Lung (tissue), 12 donors: ENCODE data around the gene AGR3. TPM values are rescaled to one million over a fixed set of nuclear protein-coding genes. Genes with fewer than 3 reads are reported as not detected.

Experiments
- ATAC-seq: fragments of 200-7000 bp; cut with Tn5 transposase; one replicate; pipeline ENCODE4 v1.9.1; 2020; ENCODE audit warnings: moderate number of reproducible peaks; ENCODE audit not compliant: insufficient read depth, low FRiP score
- DNase-seq, 3 donors: peaks; one replicate each; pipeline ENCODE4 v3.0.0-alpha.2; 2013 to 2017
- H3K27ac ChIP-seq, 2 donors: one replicate each; pipeline ENCODE4 v1.5.1; 2013; ENCODE audit warnings: mild to moderate bottlenecking in 2 of 2, moderate library complexity in 2 of 2, control low read depth in 1 of 2, inconsistent platforms in 1 of 2, low read depth in 1 of 2, low read length in 1 of 2
- H3K27me3 ChIP-seq, 3 donors: one replicate each; pipeline ENCODE4 v1.5.1; 2013; ENCODE audit warnings: low read length in 2 of 3; ENCODE audit not compliant: control insufficient read depth in 3 of 3, insufficient read depth in 3 of 3
- H3K36me3 ChIP-seq, 4 donors: one replicate each; pipeline ENCODE4 v1.5.1; 2013; ENCODE audit warnings: low read length in 4 of 4, mild to moderate bottlenecking in 1 of 4, moderate library complexity in 1 of 4; ENCODE audit not compliant: control insufficient read depth in 4 of 4, insufficient read depth in 4 of 4
- H3K4me1 ChIP-seq, 5 donors: one replicate each; pipeline ENCODE4 v1.5.1; 2013; ENCODE audit warnings: low read length in 5 of 5, mild to moderate bottlenecking in 2 of 5, moderate library complexity in 1 of 5; ENCODE audit not compliant: control insufficient read depth in 5 of 5, insufficient read depth in 5 of 5
- H3K4me3 ChIP-seq: one replicate; pipeline ENCODE4 v1.5.1; 2013; ENCODE audit warnings: mild to moderate bottlenecking, control low read depth, moderate library complexity
- H3K9ac ChIP-seq, 2 donors: one replicate each; pipeline ENCODE4 v1.5.1; 2013; ENCODE audit warnings: low read length in 2 of 2, control low read depth in 1 of 2; ENCODE audit not compliant: insufficient read depth in 1 of 2
- H3K9me3 ChIP-seq, 4 donors: one replicate each; pipeline ENCODE4 v1.5.1; 2013; ENCODE audit warnings: low read length in 3 of 4, mild to moderate bottlenecking in 1 of 4, moderate library complexity in 1 of 4; ENCODE audit not compliant: control insufficient read depth in 4 of 4, insufficient read depth in 3 of 4
- WGBS, 2 donors: extraction: QIAGEN DNeasy Blood & Tissue Kit; methylation state at CpG; one replicate each; pipeline ENCODE4 v1.1.7; 2013; 5-methylcytosine and 5-hydroxymethylcytosine counted together
- polyA plus RNA-seq, 2 donors: library from polyadenylated mRNA; stranded (reverse); fragments of 200-250 nt; gene quantifications; one replicate each; pipeline ENCODE4 v1.2.1, GENCODE V29; 2013
- total RNA-seq, 2 donors: library from RNA; depleted of rRNA in 1 of 2; stranded (reverse); fragments of >200 nt in 1 of 2; gene quantifications; one replicate each; pipeline ENCODE4 v1.2.1, GENCODE V29; 2014 to 2021
- TF ChIP-seq, protein P1 (sequence below): IDR thresholded peaks from 2 replicates; pipeline ENCODE4 v1.5.1; 2012; ENCODE audit warnings: mild to moderate bottlenecking; ENCODE audit errors: control extremely low read depth, extremely low read depth
- donor health status: control.
- donor health status: control.
- donor health status: Bipolar disorder and iron deficiency.
- donor health status: healthy.
- donor health status: DM: yes; HTN: yes; CAD: no.

AGR3 gene
- total and polyA plus RNA-seq, 4 donors: 136 to 464 (median 188) TPM

DNA sequence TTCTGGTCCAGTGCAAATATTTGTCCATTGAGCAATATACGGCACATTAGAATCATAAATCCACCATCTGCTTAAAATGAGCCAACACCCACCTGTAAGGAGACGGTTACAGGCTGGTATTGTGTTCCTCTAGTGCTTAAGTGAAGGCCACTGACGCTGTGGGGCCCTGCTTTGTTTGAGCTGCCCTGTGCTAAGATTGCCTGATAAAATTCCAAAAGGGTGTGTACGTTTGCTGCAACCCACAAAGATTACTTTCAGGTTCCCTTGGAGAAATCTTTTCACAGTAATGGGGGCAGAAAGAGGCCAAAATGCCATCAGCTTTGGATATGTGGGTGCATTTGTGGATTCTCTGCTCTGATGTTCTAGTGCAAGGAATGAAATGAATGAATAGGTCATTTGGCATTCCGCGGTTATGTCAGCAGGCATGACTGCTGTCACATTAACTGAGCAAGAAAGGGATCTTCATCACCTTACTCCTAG is 34.4 kb downstream of the AGR3 start:
- ATAC-seq (peak; percentile 76), DNase-seq (peak; percentile 44 to 70 (median 49))
- H3K4me3 ChIP-seq: no peak overlapping the region
- H3K36me3 ChIP-seq: no peaks in the 10 kb centered on the region
- H3K27me3 ChIP-seq: no peaks in the 10 kb centered on the region
- H3K9ac ChIP-seq: no peak overlapping the region
- H3K4me1 ChIP-seq: no peaks in the 10 kb centered on the region
- H3K27ac ChIP-seq: no peak overlapping the region
- no peaks in the 10 kb centered on the region for H3K9me3 ChIP-seq
- WGBS, 2 donors: 51 to 68% methylated on average over 6 of the region's 6 CpGs
- TF ChIP-seq, protein P1, sequence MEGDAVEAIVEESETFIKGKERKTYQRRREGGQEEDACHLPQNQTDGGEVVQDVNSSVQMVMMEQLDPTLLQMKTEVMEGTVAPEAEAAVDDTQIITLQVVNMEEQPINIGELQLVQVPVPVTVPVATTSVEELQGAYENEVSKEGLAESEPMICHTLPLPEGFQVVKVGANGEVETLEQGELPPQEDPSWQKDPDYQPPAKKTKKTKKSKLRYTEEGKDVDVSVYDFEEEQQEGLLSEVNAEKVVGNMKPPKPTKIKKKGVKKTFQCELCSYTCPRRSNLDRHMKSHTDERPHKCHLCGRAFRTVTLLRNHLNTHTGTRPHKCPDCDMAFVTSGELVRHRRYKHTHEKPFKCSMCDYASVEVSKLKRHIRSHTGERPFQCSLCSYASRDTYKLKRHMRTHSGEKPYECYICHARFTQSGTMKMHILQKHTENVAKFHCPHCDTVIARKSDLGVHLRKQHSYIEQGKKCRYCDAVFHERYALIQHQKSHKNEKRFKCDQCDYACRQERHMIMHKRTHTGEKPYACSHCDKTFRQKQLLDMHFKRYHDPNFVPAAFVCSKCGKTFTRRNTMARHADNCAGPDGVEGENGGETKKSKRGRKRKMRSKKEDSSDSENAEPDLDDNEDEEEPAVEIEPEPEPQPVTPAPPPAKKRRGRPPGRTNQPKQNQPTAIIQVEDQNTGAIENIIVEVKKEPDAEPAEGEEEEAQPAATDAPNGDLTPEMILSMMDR: no peak

DNA sequence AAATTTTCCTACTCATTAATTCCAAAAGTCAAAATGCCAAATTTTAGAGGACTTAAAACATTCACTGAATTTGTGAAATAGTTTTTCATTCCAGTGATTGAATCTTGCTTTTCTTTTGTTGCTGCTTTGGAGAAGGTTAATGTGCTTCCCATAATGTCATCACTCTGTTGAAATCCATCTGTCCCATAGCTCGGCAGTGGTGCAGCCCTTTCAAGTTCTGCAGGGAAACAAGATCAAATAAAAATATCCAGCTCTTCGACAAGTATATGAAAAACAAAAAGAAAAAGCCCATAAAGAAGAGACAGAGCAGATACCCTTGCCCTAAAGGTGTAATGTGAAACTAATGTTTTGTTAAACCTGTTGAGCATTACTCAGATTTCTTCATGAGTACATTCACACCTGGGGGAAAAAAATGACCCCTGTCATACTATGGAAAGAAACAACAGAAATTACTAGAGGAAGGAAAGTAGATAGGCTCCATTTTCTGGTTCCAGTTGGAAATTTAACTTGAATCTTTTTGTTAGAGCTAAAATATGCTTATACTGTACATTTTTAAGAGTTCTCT is 35.1 kb downstream of the AGR3 start:
- H3K27ac ChIP-seq: no peak overlapping the region
- no peaks in the 10 kb centered on the region for H3K36me3 ChIP-seq
- H3K9ac ChIP-seq: no peak overlapping the region
- TF ChIP-seq, protein P1: no peak
- no peaks in the 10 kb centered on the region for H3K9me3 ChIP-seq
- WGBS, 2 donors: 52 to 67% methylated on average over 2 of the region's 2 CpGs
- no peak overlapping the region for H3K4me3 ChIP-seq
- ATAC-seq: no peak
- peak in 1 of 3 donors; percentile 13 for DNase-seq
- no peaks in the 10 kb centered on the region for H3K27me3 ChIP-seq
- H3K4me1 ChIP-seq: no peaks in the 10 kb centered on the region

DNA sequence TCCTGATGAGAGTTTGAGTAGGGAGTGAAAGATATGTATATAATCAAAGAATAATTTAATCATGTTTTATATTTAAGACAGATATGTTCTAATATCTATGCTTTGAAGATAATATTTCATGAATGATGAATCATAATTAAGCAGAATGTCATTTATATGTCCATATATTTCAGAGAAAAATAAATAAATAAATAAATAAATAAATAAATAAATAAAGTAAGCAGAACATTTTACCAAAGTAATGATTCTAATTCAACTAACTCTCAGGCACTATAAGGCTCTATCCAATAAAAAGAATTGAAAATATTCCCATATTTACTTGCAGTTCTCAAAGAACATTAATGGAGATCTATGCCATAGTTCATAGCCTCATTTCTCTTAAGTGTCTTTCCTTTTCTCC is 36.0 kb downstream of the AGR3 start:
- H3K9me3 ChIP-seq: no peaks in the 10 kb centered on the region
- H3K9ac ChIP-seq: no peak overlapping the region
- ATAC-seq: no peak
- H3K27ac ChIP-seq: no peak overlapping the region
- no peak overlapping the region for H3K4me3 ChIP-seq
- H3K36me3 ChIP-seq: no peaks in the 10 kb centered on the region
- H3K4me1 ChIP-seq: no peaks in the 10 kb centered on the region
- no peak for DNase-seq
- H3K27me3 ChIP-seq: no peaks in the 10 kb centered on the region
- TF ChIP-seq, protein P1: no peak

DNA sequence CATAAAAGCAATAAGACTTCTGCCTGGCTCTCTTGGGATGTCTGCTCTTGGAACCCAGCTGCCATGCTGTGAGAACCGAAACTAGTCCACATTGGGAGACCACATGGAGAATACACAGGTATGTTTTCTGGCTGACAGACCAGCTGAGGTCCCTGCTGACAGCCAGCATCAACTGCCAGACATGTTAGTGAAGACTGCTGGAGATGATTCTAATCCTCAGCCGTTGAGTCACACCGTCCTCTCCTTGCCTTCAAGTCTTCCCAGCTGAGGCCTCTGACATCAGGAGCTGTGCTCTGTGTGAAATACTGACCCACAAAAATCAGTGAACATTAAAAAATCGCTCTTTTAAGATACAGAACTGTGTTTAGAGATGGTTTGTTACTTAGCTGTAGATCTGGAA is 40.1 kb downstream of the AGR3 start:
- DNase-seq (no peak), ATAC-seq (no peak)
- Histone ChIP-seq H3K36me3 (no peaks in the 10 kb centered on the region), H3K4me3 (no peak overlapping the region), H3K9ac (no peak overlapping the region), H3K4me1 (no peaks in the 10 kb centered on the region), H3K9me3 (no peaks in the 10 kb centered on the region), H3K27me3 (no peaks in the 10 kb centered on the region), H3K27ac (no peak overlapping the region)
- 93 to 96% methylated on average over 4 of the region's 4 CpGs for WGBS, 2 donors
- TF ChIP-seq, protein P1: no peak
